ENCODE data around the gene TMCC1.

DNA sequence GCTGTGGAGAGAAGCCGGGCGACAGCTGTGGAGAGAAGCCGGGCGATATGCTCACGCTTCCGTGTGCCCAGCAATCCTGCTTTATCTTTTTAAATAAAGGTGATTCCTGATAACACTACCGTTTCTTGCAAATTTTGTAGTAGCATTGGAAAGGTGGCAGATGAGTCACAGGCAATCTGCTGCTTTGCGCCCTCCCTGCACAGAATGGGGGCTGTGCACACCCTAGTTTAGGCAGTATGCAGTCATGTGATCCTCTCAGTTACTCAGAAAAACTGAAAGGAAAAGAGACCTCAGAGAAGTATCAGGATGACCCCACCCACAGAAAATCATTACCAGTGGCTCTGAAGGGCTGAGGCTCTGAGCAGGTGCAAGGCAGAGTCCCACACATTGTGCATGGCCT lies 24.9 kb upstream of the TMCC1 start:
- TF ChIP-seq, protein P1, sequence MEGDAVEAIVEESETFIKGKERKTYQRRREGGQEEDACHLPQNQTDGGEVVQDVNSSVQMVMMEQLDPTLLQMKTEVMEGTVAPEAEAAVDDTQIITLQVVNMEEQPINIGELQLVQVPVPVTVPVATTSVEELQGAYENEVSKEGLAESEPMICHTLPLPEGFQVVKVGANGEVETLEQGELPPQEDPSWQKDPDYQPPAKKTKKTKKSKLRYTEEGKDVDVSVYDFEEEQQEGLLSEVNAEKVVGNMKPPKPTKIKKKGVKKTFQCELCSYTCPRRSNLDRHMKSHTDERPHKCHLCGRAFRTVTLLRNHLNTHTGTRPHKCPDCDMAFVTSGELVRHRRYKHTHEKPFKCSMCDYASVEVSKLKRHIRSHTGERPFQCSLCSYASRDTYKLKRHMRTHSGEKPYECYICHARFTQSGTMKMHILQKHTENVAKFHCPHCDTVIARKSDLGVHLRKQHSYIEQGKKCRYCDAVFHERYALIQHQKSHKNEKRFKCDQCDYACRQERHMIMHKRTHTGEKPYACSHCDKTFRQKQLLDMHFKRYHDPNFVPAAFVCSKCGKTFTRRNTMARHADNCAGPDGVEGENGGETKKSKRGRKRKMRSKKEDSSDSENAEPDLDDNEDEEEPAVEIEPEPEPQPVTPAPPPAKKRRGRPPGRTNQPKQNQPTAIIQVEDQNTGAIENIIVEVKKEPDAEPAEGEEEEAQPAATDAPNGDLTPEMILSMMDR (IDR thresholded peaks at IDR 0.05) = no peak
- TF ChIP-seq POLR2A (IDR thresholded peaks at IDR 0.05) = no peak
